ENCODE results near the gene DAPK2.
"Not testable (repeated sequence)": the region's sequence is repeated elsewhere in the genome, so short reads cannot be mapped to it uniquely, and the experiment has no call there.

DAPK2 gene

GRCh38 chr15:64046421-64047153 is at the start of gene DAPK2:
Gene DAPK2 (minus strand): TSS chr15:64046485. CDS start chr15:64040261, 6,224 bp downstream.
- DNase-seq = peak; percentile 60

- no peak for DNase-seq
These were observed 49.1 kb upstream of the DAPK2 start for GRCh38 chr15:64095431-64095794.

DNA sequence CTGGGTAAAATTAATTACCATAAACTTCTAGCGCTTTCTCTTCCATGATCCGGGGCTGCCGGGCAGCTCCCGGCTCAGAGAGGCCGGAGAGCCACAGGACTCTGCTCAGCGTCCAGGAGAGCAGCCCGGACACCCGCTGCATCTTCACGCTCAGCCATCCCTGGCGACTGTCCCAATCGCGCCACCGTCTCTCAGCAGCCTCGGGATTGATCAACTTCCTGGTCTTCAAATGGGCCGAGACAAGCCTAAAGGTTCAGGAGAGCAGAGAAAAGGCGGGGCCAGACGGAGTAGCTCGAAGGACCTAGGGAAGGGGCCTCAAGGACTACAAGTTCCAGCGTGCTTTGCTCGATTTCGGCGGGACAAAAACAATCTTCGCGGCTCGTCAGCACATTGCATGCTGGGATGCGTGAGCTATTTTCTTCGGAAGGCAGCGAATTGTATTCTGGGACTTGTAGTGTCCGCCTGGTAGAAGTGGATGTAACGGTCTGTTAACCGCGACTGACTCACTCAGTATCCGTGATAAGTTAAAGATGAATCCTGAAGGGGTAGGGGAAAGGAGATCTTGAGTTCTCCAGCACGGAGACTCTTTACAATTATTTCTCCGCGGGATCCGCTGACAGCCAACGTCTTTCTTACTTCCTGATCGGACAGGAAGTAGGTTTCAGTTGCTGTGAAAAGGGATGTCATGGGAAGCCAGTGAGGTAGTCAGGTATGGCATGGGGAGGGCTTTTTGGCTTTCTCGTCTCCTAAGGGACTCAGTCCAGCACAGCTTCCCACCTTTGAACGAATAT is 47.5 kb upstream of the DAPK2 start, which contains the start of gene CIAO2A:
Gene CIAO2A (minus strand): TSS at position 212 of the 791 bp plus-strand sequence. CDS start 70 bp downstream, at position 142.
- DNase-seq = peak; percentile 87

GRCh38 chr15:64092864-64093626 is 46.8 kb upstream of the DAPK2 start:
- DNase-seq = peak; percentile 25

DNA sequence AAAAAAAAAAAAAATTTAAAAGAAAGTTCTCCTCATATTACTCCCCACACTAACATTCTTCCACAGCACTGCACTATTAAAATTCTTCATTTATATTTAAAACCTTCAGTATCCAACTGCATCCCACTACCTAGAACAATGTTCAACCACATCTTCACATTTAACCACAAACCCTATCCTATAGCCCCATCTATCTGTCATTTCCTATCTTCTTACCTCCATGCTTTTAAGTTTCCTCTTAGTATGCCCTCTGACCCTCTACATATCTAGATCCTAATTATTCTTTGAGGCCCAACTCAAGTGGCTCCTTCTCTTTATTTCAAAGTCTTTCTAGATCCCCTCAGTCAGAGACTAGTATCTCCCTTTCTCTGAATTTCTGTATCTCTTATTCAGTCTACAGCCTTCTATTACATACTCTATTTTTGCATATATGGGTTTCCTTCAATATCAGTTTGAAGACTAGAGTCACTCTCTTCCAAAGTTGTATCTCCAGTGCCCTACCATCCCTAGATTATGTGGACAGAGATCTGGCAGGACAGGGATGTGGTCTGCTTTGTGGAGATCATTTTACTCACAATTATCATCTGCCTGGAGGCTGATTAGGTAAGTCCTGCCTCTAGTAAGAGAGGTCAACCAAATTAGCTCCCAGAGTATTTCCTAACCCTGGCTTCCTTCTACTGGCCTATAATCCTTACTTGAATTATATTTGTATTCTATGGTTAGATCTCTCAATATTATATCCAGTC is 46.0 kb upstream of the DAPK2 start:
- no peak for DNase-seq

GRCh38 chr15:64090527-64090926 is 44.2 kb upstream of the DAPK2 start:
- no peak for DNase-seq

DNA sequence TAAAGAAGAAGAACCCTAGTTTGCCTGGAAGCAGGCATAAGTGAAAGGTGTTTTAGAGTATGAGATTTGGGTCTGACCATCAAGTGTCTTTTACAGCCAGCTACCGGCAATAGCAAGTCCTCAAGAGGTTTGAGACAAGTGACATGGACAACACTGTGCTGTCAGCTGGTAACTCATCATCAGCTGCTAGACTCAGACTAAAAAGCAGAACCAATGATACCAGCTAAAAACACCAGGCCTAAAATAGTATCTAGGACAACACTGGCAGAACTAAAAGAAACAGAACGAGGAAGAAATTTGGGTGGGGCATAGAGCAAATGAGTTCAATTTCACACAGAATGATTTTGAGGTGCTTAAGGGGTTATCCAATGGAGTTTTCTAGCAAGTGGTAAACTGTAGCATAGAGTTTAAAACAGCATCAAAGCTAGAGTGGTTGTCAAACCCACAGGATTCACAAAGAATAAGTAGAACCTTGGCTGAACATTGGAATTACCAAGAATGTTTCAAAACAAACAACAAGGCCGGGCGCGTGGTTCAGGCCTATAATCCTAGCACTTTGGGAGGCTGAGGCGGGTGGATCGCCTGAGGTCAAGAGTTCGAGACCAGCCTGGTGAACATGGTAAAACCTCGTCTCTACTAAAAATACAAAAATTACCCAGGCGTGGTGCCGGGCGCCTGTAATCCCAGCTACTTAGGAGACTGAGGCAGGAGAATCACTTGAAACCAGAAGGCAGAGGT is 43.4 kb upstream of the DAPK2 start:
- DNase-seq = no peak

DNA sequence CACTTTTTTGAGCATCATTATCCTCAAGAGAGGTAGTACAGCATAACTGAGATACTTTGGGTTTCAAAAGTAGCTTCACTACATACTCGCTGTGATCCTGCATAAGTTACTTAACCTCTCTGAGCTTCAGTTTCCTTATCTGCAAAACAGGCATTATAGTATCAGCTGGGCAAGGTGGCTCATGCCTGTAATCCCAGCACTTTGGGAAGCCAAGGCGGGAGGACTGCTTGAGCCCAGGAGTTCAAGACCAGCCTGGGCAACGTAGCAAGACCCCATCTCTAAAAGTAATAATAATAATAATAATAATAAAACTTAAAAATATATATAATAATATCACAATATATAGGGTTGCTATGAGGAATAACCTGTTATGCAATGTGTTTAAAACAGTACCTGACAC is 36.5 kb upstream of the DAPK2 start:
- no peak for DNase-seq

GRCh38 chr15:64073496-64073895 is 27.2 kb upstream of the DAPK2 start:
- not testable (repeated sequence) for DNase-seq

DNA sequence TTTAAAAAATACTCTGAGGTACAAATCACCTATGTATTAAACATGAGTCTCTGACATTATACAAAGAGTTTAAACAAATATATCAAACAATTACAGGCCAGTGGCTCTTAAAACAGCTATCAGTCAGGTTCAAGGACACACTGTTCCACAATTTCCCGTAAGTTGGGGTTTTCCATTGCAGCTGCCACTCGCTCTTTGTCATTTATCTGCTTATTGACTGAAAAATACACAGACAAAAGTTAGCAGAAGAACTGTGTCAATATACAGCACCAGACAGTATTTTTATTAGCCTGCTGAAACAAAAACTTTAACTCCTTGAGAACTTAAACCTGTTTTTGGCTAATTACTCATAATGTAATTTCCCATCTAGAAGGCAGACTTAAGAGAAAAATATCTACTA is 26.5 kb upstream of the DAPK2 start:
- no peak for DNase-seq

DNA sequence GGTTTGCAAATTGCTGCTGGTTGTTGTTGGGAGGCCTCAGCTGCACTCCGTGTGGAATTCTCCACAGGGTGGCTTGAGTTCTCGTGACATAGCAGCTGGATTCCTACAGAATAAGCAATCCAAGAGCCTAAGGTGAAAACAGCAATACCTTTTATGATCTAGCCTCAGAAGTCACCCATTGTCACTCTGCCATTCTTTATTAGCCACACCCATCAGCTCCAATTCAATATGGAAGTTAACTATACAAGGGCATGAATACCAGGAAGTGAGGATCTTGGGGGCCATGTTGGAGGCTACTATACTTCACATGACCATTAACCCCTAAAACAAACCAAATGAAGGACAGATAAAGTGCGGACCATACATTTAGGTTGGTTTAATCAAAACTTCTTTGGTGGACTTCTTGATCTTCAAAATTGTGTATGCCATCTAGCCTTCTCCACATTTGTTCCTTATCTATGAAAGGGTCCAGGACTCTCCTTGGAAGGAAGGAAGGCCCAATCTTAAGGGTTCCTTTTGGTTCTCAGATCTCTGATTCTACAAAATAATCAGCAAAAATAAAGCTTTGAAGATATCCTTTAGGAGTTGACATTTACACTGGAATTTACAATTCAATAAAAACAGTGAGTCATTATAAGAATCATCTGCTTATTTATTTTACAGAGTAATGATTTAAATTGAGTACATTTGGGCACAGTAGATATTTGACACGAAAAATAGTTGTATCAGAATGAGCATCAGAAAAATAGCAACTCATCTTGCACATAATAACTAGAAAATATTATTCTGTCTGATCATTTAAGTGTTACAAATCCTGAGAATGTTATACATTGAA is 25.9 kb upstream of the DAPK2 start:
- DNase-seq = no peak

- DNase-seq = no peak
These were observed 24.9 kb upstream of the DAPK2 start for GRCh38 chr15:64070965-64071851.

GRCh38 chr15:64070106-64070505 is 23.8 kb upstream of the DAPK2 start:
- DNase-seq = no peak

- DNase-seq = no peak
These were observed 21.8 kb upstream of the DAPK2 start for GRCh38 chr15:64068133-64068532.

DNA sequence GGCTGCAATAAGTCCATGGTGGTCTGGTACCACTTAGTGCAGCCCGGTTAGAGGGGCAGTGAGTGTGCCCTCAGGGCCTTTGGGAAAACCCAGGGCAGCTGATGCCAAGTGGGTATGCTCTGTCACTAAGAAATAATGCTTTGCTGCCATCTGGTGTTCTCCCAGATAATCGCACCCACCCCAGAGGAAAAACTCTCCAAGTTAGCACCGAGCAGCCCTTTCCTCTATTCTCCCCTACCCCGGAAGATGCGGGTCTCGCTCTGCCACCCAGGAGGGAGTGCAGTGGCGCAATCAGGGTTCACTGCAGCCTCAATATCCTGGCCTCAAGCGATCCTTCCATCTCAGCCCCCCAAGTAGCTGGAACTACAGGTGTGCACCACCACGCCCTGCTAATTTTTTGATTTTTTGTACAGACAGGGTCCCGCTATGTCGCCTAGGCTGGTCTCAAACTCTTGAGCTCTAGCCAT is 21.3 kb upstream of the DAPK2 start:
- peak; percentile 69 for DNase-seq

- DNase-seq = no peak
These were observed 20.2 kb upstream of the DAPK2 start for GRCh38 chr15:64066451-64066850.

GRCh38 chr15:64060716-64061115 is 14.4 kb upstream of the DAPK2 start:
- DNase-seq = no peak

DNA sequence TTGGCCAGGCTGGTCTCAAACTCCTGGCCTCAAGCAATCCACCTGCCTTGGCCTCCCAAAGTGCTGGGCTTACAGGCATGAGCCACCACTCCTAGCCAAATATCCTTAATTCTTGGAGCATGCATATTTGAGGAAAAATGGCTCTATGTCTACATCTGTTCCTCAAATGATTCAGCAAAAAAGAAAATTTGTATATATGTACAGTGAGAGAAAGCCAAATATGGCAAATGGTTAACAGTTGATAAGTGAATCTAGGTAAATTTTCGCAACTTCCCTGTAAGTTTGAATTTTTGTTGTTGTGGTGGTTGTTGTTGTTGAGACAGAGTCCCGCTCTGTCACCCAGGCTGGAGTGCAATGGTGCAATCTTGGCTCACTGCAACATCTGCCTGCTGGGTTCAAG is 12.8 kb upstream of the DAPK2 start:
- DNase-seq = not testable (repeated sequence)

DNA sequence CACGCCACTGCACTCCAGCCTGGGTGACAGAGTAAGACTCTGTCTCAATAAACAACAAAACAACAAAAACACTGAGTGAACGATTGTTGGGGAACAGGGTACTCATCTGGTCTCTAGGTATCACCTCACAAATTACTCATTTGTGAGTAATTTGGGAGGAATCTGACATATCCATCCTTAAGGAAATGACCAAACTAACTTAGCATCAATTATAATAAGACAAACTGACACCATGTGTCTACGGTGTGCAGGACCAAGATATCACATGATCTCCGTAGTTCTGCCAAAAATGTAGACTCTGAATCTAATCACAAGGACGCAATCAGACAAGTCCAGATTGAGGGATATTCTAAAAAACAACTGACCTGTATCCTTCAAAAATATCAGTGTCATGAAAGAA is 12.0 kb upstream of the DAPK2 start:
- no peak for DNase-seq

GRCh38 chr15:64053674-64054073 is 7.4 kb upstream of the DAPK2 start:
- not testable (repeated sequence) for DNase-seq
